Activated CD4-positive, CD25-positive, alpha-beta regulatory T cell (primary cell): ENCODE measurements around the gene HARS2.
"Not testable (repeated sequence)": the region's sequence is repeated elsewhere in the genome, so short reads cannot be mapped to it uniquely, and the experiment has no call there.

Experiments
- DNase-seq, 4 experiments: peaks; one replicate each; lab custom pipeline; 2025; lab: John Stamatoyannopoulos, UW

The HARS2 gene

GRCh38 chr5:140690941-140691924 is at the start of gene HARS2, which contains the start of gene HARS1:
Gene HARS2, plus strand, starts transcription at chr5:140691455. Its CDS starts 194 bp downstream, at chr5:140691649.
Gene HARS1, minus strand, starts transcription at chr5:140691370. Its CDS starts 66 bp downstream, at chr5:140691304.
- peak; percentile 56 to 66 (median 65) for DNase-seq

GRCh38 chr5:140641716-140642115 is 49.5 kb upstream of the HARS2 start:
- no peak for DNase-seq

GRCh38 chr5:140642718-140643117 is 48.5 kb upstream of the HARS2 start:
- DNase-seq: no peak

DNA sequence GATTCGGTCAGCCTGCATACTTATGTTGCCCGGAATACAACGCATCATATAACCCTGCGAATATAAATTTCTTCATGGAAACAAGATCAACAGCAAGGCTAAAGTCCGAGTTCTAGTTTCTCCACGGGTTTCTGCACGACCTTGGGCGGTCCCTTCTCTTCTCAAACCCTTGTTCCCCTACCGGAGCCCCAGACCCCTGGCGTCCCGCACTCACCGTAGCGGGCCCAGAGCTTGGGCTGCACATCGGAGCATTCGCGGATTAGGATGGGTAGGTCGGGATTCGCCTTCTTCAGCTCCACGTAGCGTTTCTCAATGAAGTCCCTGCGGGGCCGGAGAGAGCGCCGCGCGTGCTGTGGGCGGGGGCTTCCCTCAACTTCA is 44.2 kb upstream of the HARS2 start:
- no peak for DNase-seq

DNA sequence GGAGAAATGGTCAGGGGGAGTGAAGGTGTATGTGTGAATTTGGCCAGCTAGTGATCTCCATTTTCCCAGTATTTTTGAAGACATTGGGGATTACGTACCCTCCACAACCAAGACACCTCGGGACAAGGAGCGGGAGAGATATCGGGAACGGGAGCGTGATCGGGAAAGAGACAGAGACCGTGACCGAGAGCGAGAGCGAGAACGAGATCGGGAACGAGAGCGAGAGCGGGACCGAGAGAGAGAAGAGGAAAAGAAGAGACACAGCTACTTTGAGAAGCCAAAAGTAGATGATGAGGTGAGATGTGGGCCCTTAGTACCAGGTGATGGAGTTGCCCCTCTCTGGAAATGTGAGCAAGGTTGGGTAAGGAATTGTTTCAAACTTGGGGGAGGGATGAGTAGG is 32.4 kb upstream of the HARS2 start:
- DNase-seq: no peak

DNA sequence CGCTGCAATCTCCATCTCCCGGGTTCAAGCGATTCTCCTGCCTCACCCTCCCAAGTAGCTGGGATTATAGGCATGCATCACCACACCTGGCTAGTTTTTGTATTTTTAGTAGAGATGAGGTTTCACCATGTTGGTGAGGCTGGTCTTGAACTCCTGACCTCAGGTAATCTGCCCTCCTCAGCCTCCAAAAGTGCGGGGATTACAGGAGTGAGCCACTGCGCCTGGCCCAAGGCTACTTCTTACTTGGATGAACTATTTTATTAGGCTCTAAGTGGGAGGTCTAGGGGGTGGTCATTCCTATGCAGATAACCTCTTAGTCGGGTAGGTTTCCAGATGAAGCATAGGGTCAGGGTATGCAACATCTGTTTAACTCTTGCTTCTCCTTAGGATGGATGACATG is 30.9 kb upstream of the HARS2 start:
- not testable (repeated sequence) for DNase-seq

- no peak for DNase-seq
Observed at GRCh38 chr5:140664030-140664358, 27.3 kb upstream of the HARS2 start.

- peak; percentile 91 to 94 (median 92) for DNase-seq
Observed at GRCh38 chr5:140664359-140665119, 26.7 kb upstream of the HARS2 start, which contains the start of gene WDR55. Gene WDR55, plus strand, starts transcription at chr5:140664904. Its CDS starts 9 bp downstream, at chr5:140664913.

- DNase-seq: not testable (repeated sequence)
Observed at GRCh38 chr5:140671035-140671434, 20.2 kb upstream of the HARS2 start.

- DNase-seq: no peak
Observed at GRCh38 chr5:140671472-140672125, 19.7 kb upstream of the HARS2 start.

DNA sequence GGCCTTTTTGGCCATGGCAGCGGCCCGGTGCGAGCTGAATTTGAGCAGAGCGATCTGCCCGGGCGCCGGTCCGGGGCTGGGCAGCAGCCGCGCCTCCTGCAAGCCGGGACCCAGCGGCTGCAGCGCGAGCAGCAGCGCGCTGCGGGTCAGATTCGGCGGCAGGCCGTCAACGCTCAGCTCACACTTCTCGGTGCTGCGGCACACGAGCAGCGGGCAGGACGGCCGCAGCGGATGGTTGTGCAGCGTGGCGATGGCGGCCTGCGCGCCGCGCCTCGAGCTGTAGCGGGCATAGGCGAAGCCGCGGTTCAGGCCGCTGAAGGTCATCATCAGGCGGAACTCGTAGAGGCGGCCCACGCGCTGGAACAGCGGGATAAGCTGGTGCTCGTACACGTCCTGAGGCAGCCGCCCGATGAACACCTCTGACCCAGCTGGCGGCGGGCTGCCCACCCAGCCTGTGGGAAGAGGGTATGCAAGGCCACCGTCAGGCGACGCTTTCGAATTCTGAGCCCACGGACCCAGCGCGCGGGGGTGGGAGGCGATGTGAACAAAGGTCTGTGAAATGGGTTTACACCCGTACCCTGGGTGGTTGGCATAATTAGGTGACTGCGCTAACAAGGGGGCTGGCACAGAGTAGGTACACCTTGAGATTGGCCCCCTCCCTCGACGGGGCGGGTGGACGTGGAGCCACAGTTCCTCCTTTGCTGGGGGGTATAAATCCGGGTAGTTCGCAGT is 18.6 kb upstream of the HARS2 start:
- DNase-seq: no peak

DNA sequence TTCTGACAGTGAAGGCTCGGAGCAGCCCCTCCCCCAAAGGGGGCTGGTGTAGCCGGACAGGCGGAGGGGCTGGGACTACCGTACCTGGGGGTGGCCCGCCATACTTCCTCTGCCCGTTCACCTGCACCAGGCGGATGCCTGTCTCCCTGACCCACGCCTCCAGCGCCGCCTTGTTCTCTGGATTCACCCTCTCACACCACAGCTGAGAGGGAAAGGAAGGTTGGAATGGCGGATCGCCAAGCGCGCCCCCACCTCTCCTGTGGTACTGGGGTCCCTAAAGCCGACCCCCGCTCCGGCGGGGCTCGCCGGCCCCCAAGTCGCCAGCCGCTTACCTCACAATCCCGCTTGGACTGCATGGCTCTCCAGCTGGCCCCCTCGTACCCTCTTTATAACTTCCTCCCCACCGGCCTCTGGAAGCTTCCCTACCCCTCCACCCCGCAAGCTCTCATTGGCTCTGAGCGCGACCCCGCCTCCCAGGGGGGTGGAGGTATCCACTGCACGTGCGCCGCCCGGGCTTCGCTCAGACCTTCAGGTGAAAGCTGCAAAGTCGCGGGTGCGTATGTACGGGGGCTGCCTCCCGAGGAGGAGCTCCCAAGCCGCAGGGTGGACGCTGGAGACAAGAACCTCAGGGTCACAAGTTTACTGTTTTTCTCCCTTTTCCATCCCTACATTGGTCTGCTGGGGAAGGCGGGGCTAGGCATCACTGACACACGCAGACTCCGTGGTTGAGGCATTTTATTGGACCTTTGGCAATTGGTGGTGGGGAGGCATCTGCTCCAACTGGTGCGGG is 17.9 kb upstream of the HARS2 start, which contains the start of gene DND1:
TSS of gene DND1 (minus strand) at position 390 of the 790 bp plus-strand sequence. CDS start at position 356, 34 bp downstream.
- no peak for DNase-seq

- DNase-seq: no peak
Observed at GRCh38 chr5:140674211-140674610, 17.0 kb upstream of the HARS2 start.

DNA sequence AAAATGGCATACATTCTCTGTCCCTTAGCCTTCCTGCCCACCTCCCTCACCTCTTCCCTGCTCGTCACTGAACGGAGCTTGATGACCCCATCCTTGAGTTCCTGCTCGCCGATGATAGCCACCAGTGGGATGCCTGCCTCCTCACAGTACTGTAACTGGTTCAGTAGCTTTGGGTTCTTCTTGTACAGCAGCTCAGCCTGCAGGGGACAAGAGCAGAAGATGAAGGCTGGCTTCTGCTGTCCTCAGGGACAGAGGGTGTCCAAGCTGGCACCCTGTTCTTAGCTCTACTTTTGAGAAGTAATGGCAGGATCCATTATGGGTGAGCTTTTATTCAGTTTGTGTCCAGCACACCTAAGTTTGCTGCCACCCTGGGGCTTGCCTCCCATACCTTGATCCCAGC is 16.6 kb upstream of the HARS2 start:
- no peak for DNase-seq

DNA sequence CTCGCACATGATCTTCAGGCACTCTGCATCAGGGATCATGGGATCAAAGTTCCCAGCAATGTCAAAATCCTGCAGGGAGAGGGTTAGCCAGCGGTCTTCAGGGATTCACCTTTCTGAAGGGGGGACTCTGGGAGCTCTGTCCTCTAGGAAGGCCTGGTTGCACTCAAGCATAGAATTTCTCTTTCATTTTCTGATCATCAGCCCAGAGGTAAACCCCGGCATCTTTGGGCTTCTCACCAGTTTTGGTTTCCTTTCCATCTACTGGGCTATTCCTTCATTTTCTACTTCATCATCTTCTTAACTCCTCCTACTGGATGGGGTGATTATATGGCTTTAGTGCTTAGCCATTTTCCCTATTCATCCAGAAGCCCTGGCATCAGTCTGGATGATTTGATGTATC is 13.3 kb upstream of the HARS2 start:
- DNase-seq: no peak

DNA sequence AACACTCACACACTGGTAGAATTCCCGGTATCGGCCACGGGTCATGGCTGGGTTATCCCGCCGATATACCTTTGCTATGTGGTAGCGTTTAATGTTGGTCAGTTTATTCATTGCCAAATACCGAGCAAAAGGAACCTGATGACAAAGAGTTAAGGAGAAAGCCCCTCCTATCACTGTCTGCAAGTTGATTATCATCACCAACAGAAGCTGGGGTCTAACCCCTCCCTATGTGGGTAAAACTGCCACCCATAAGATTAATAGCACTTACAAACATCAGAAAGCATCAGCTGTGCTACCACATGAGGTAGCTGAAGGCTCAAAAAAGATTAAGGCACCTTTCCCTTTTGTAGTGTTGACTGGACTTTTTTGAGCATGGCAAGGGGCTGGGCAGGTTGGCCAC is 12.3 kb upstream of the HARS2 start:
- no peak for DNase-seq

DNA sequence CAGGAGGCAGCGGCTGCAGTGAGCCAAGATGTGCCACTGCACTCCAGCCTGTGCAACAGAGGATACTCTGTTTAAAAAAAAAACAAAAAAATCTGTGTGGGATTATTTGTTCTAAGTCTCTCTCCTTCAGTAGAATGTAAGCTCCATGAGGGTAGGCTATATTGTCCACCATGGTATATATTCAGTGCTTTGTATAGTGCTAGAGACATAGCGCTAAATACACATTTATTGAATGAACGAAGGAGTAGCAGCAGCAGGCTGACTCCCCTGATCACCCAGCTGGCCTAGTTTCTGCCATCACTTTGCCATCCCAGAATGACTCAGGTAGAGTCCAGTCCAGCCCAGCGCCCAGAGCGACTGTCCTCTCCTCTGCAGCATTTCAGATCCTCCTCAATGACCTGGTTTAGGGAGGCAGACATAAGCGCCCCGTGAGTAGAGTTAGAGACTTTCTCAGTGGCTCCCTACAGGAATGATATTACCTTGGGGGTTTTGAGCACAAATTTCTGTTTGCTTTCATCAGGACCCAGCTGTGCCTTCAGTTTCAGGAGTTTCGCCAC is 801 bp upstream of the HARS2 start:
- DNase-seq: no peak

GRCh38 chr5:140694276-140694675 is 3.0 kb downstream of the HARS2 start:
- DNase-seq: no peak

GRCh38 chr5:140696891-140697492 is 5.7 kb downstream of the HARS2 start:
- no peak for DNase-seq
